Keratinocyte (primary cell): ENCODE measurements around the gene GABRB1. TPM values are rescaled to one million over a fixed set of nuclear protein-coding genes. Genes with fewer than 3 reads are reported as not detected.

Source experiments
- DNase-seq: peaks from one replicate; pipeline ENCODE4 v3.0.0-alpha.2; 2011; ENCODE audit warnings: low read depth, missing footprints, low spot score
- FAIRE-seq: peaks from 2 replicates; lab custom pipeline; 2011; peaks lifted over from hg19 to GRCh38; lab: Jason Lieb, UNC
- H2AFZ ChIP-seq: 2 replicates; pipeline ENCODE4 v1.6.0; 2012; ENCODE audit warnings: low read length, control low read depth, inconsistent platforms; ENCODE audit not compliant: control insufficient read depth
- H3K27ac ChIP-seq: 2 replicates; pipeline ENCODE4 v1.5.1; 2011; ENCODE audit warnings: low read length; ENCODE audit not compliant: control insufficient read depth, insufficient read depth
- H3K27me3 ChIP-seq: 3 replicates; pipeline ENCODE4 v1.6.0; 2011; ENCODE audit warnings: low read length; ENCODE audit not compliant: control insufficient read depth, insufficient read depth; ENCODE audit errors: extremely low read depth
- H3K36me3 ChIP-seq, 2 experiments: 2 replicates in 1 of 2; 3 replicates in 1 of 2; pipeline ENCODE4 v1.5.1; 2011; ENCODE audit warnings: low read length in 2 of 2, mild to moderate bottlenecking in 1 of 2; ENCODE audit not compliant: control insufficient read depth in 2 of 2, insufficient read depth in 2 of 2; ENCODE audit errors: extremely low read depth in 1 of 2
- H3K4me1 ChIP-seq: 3 replicates; pipeline ENCODE4 v1.5.1; 2011; ENCODE audit warnings: low read length; ENCODE audit not compliant: control insufficient read depth, insufficient read depth; ENCODE audit errors: extremely low read depth
- H3K4me2 ChIP-seq: 3 replicates; pipeline ENCODE4 v1.6.0; 2011; ENCODE audit warnings: low read depth, low read length; ENCODE audit not compliant: control insufficient read depth, insufficient read depth; ENCODE audit errors: extremely low read depth
- H3K4me3 ChIP-seq, 3 experiments: fragments of 200-600 bp in 1 of 3; sonication (generic) in 1 of 3; 2 replicates in 2 of 3; 3 replicates in 1 of 3; pipeline ENCODE4 v1.5.1; 2011 to 2016; ENCODE audit warnings: low read length in 3 of 3, mild to moderate bottlenecking in 3 of 3, control low read depth in 2 of 3, inconsistent platforms in 1 of 3, low read depth in 1 of 3, mixed read lengths in 1 of 3, mixed run types in 1 of 3, moderate library complexity in 1 of 3; ENCODE audit not compliant: control insufficient read depth in 2 of 3, insufficient read depth in 2 of 3; ENCODE audit errors: extremely low read depth in 1 of 3
- H3K79me2 ChIP-seq: 2 replicates; pipeline ENCODE4 v1.6.0; 2012; ENCODE audit warnings: low read length; ENCODE audit not compliant: control insufficient read depth, insufficient read depth
- H3K9ac ChIP-seq: 3 replicates; pipeline ENCODE4 v1.6.0; 2011; ENCODE audit warnings: low read length; ENCODE audit not compliant: control insufficient read depth, insufficient read depth; ENCODE audit errors: extremely low read depth
- H3K9me1 ChIP-seq: 3 replicates; pipeline ENCODE4 v1.6.0; 2011; ENCODE audit warnings: low read length; ENCODE audit not compliant: control insufficient read depth, insufficient read depth; ENCODE audit errors: extremely low read depth
- H3K9me3 ChIP-seq: 2 replicates; pipeline ENCODE4 v1.5.1; 2012; ENCODE audit warnings: low read depth, low read length; ENCODE audit not compliant: control insufficient read depth
- H4K20me1 ChIP-seq: 3 replicates; pipeline ENCODE4 v1.6.0; 2011; ENCODE audit warnings: low read length; ENCODE audit not compliant: control insufficient read depth, insufficient read depth; ENCODE audit errors: extremely low read depth
- EZH2 ChIP-seq: IDR thresholded peaks from one replicate; pipeline ENCODE4 v1.6.1; 2012; ENCODE audit warnings: inconsistent platforms, mild to moderate bottlenecking, low read length, moderate library complexity
- dilution Hi-C: fragments of 300-500 bp; cut with MboI; formaldehyde crosslinking; loops from one replicate; pipeline ENCODE4 v1.7.0; 2020; ENCODE audit warnings: low sequenced_read_pairs; ENCODE audit not compliant: extremely low pct_ligation_motif_present
- polyA plus RNA-seq, 5 experiments: library from polyadenylated mRNA; depleted of rRNA in 3 of 5; stranded (reverse) in 3 of 5; stranded (forward) in 1 of 5; unstranded in 1 of 5; fragments of >200 nt; gene quantifications; 1 replicate in 1 of 5; 2 replicates in 3 of 5; 3 replicates in 1 of 5; pipeline versions ENCODE4 v1.2.1 to v1.2.3, GENCODE V29; 2011 to 2012; ENCODE audit warnings: missing spikeins in 2 of 5, low read depth in 1 of 5, low replicate concordance in 1 of 5
- TF ChIP-seq, protein P1 (sequence below), 3 experiments: IDR thresholded peaks in 1 of 3; conservative IDR thresholded peaks in 1 of 3; optimal IDR thresholded peaks in 1 of 3; 2 replicates in 2 of 3; 3 replicates in 1 of 3; pipeline versions ENCODE3 to v1.5.1; 2011; ENCODE audit warnings: low read length in 3 of 3, mild to moderate bottlenecking in 3 of 3, moderate library complexity in 2 of 3, control low read depth in 1 of 3, inconsistent platforms in 1 of 3; ENCODE audit not compliant: insufficient read depth in 2 of 3; ENCODE audit errors: extremely low read depth in 1 of 3

The GABRB1 gene
- polyA plus RNA-seq, 1 donor (not counting 4 experiments of a cell fraction or from before 2014, with no cell fraction given) = not detected

DNA sequence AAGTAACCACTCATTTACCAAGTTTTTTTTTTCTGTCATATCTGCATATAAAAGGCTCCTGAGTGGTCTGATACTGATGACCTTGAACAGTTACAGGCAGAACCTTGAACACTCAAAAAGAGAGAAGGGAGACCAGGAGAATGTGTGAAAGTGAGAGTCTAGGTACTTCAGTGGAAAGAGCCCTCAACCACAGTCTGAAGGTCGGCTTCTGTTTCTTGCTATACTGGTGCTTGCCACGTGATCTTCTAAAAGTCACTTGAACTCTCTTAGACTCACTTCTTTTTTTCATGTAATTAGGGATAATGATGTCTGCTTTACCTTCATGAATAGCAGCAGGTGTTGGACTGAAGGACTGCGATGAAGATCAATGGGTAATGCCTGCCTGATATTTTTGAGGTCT, 22.8 kb downstream of the GABRB1 start:
- H3K79me2 ChIP-seq = no peaks in the 10 kb centered on the region

DNA sequence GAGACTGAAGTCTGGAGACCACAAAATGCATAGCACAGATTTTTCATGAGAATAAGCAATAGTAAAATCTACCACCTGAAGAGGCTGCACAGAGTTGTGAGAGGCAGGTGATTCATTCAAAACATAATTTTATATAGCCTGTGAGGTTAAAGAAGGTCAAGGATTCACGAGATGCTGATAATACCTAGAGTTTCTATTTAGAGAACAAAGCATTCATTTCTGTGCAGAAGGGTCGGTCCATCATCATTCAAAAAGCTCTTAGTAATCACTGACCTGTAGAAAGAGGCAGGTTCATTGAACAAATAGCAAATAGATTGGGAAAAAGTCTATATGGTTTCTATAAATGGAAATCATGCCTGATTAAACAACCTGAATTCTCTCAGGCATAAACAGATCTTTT, 26.6 kb downstream of the GABRB1 start:
- Histone ChIP-seq H3K9me3 (no peaks in the 10 kb centered on the region), H4K20me1 (no peaks in the 10 kb centered on the region), H3K9ac (no peak overlapping the region), H3K9me1 (no peaks in the 10 kb centered on the region), H3K79me2 (no peaks in the 10 kb centered on the region), H3K27me3 (no peaks in the 10 kb centered on the region), H3K4me3 (no peak overlapping the region), H3K36me3 (no peaks in the 10 kb centered on the region), H2AFZ (no peak overlapping the region), H3K4me1 (no peaks in the 10 kb centered on the region), H3K27ac (no peak overlapping the region), H3K4me2 (no peak overlapping the region)
- TF ChIP-seq, protein P1, sequence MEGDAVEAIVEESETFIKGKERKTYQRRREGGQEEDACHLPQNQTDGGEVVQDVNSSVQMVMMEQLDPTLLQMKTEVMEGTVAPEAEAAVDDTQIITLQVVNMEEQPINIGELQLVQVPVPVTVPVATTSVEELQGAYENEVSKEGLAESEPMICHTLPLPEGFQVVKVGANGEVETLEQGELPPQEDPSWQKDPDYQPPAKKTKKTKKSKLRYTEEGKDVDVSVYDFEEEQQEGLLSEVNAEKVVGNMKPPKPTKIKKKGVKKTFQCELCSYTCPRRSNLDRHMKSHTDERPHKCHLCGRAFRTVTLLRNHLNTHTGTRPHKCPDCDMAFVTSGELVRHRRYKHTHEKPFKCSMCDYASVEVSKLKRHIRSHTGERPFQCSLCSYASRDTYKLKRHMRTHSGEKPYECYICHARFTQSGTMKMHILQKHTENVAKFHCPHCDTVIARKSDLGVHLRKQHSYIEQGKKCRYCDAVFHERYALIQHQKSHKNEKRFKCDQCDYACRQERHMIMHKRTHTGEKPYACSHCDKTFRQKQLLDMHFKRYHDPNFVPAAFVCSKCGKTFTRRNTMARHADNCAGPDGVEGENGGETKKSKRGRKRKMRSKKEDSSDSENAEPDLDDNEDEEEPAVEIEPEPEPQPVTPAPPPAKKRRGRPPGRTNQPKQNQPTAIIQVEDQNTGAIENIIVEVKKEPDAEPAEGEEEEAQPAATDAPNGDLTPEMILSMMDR (optimal IDR thresholded peaks at IDR 0.05 in 1 of 3, IDR thresholded peaks at IDR 0.05 in 1 of 3, conservative IDR thresholded peaks at IDR 0.05 in 1 of 3; ENCODE audit: extremely low read depth in 1 of 3, insufficient read depth in 2 of 3, low read length in 3 of 3) = no peak
- TF ChIP-seq EZH2 = no peak
- dilution Hi-C loops = no loop called here
- DNase-seq = no peak
- FAIRE-seq = no peak

More for the DNA sequence above, 22.8 kb downstream of the GABRB1 start:
- H3K9me3 ChIP-seq = no peaks in the 10 kb centered on the region
- no peak overlapping the region for H2AFZ ChIP-seq
- TF ChIP-seq, protein P1 (optimal IDR thresholded peaks at IDR 0.05 in 1 of 3, IDR thresholded peaks at IDR 0.05 in 1 of 3, conservative IDR thresholded peaks at IDR 0.05 in 1 of 3; ENCODE audit: extremely low read depth in 1 of 3, insufficient read depth in 2 of 3, low read length in 3 of 3) = no peak
- no peak for TF ChIP-seq EZH2
- no peak for FAIRE-seq
- no peaks in the 10 kb centered on the region for H3K9me1 ChIP-seq
- H3K9ac ChIP-seq = no peak overlapping the region
- H3K27me3 ChIP-seq = no peaks in the 10 kb centered on the region
- H3K27ac ChIP-seq = no peak overlapping the region
- no peak overlapping the region for H3K4me2 ChIP-seq
- no peaks in the 10 kb centered on the region for H3K36me3 ChIP-seq
- dilution Hi-C loops = no loop called here
- no peaks in the 10 kb centered on the region for H4K20me1 ChIP-seq
- H3K4me3 ChIP-seq = no peak overlapping the region
- no peak for DNase-seq
- no peaks in the 10 kb centered on the region for H3K4me1 ChIP-seq
